Esophagus muscularis mucosa (tissue), 2 donors: ENCODE results near the gene EID2.

ENCODE experiments used
- EP300 ChIP-seq: sonication (generic); formaldehyde crosslinking; IDR thresholded peaks from one replicate; pipeline ENCODE4 v1.6.1; 2017; ENCODE audit warnings: antibody characterized with exemption
- POLR2A ChIP-seq: fragments of 450-650 bp; IDR thresholded peaks from one replicate; pipeline ENCODE4 v1.6.1; 2017; ENCODE audit warnings: antibody characterized with exemption, moderate library complexity, mild to moderate bottlenecking, low read depth

- TF ChIP-seq EP300 (no peak), POLR2A (no peak)
Measured at GRCh38 chr19:39543477-39543857, 3.5 kb upstream of the EID2 start.
